Tibial nerve (tissue), 4 donors: ENCODE results near the gene VGLL1. TPM values are rescaled to one million over a fixed set of nuclear protein-coding genes. Genes with fewer than 3 reads are reported as not detected.

ENCODE experiments used
- DNase-seq, 2 donors: peaks; one replicate each; pipeline ENCODE4 v3.0.0-alpha.2; 2019; ENCODE audit warnings: low spot score in 2 of 2
- H3K27ac ChIP-seq, 4 donors: fragments of 200-600 bp; sonication (generic) in 3 of 4; one replicate each; pipeline ENCODE4 v1.5.1; 2017 to 2019; ENCODE audit warnings: mild to moderate bottlenecking in 1 of 4
- H3K27me3 ChIP-seq, 2 donors: fragments of 200-600 bp; sonication (generic) in 1 of 2; one replicate each; pipeline versions ENCODE4 v1.5.1 to v1.6.0; 2017 to 2019
- H3K36me3 ChIP-seq, 3 donors: fragments of 200-600 bp; sonication (generic); one replicate each; pipeline ENCODE4 v1.5.1; 2018 to 2019
- H3K4me1 ChIP-seq, 4 donors: fragments of 200-600 bp; sonication (generic) in 3 of 4; one replicate each; pipeline ENCODE4 v1.5.1; 2017 to 2019
- H3K4me3 ChIP-seq, 4 donors: fragments of 200-600 bp; sonication (generic) in 3 of 4; one replicate each; pipeline ENCODE4 v1.5.1; 2017 to 2019; ENCODE audit warnings: mild to moderate bottlenecking in 1 of 4, moderate library complexity in 1 of 4
- H3K9me3 ChIP-seq, 4 donors: fragments of 200-600 bp; sonication (generic) in 3 of 4; one replicate each; pipeline ENCODE4 v1.5.1; 2017 to 2019
- EP300 ChIP-seq, 2 donors: sonication (generic); formaldehyde crosslinking; IDR thresholded peaks; one replicate each; pipeline ENCODE4 v1.6.1; 2017; ENCODE audit warnings: antibody characterized with exemption in 2 of 2, mild to moderate bottlenecking in 1 of 2
- POLR2A ChIP-seq, 2 donors: fragments of 450-650 bp; IDR thresholded peaks; one replicate each; pipeline ENCODE4 v1.6.1; 2017; ENCODE audit warnings: antibody characterized with exemption in 2 of 2, mild to moderate bottlenecking in 2 of 2, moderate library complexity in 2 of 2
- WGBS, 2 donors: methylation state at CpG; one replicate each; pipeline ENCODE4 v1.1.5; 2018; 5-methylcytosine and 5-hydroxymethylcytosine counted together
- total RNA-seq, 4 donors: library from RNA; depleted of rRNA; stranded (reverse); fragments of >200 nt; gene quantifications; one replicate each; pipeline ENCODE4 v1.1.0, GENCODE V29; 2016
- TF ChIP-seq, protein P1 (sequence below), 5 experiments: fragments of 200-600 bp in 3 of 5; fragments of 450-650 bp in 2 of 5; sonication (generic) in 3 of 5; IDR thresholded peaks; one replicate each; pipeline ENCODE4 v1.5.1; 2016 to 2019; ENCODE audit warnings: antibody characterized with exemption in 5 of 5, mild to moderate bottlenecking in 3 of 5, moderate library complexity in 2 of 5

The VGLL1 gene
- total RNA-seq, 4 donors from 2014 or later: not detected

DNA sequence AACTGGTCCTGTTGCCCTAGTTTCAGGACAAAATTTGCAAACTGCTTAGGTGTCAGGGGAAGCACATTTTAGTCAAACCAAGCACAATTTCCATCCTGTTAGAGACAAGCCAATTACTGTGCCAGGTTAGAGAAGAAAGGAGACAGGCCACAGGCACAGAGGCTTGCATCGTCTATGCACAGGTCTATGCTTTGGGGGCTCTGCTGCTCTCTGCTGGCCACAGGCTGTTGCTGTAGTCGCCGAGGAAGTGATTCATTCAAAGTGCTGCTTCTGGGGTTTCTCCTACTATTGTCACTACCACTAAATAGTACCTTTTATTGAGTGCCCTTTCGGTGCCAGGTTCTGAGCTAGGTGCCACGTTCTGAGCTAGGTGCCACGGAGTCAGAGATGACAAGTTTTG, 45.5 kb downstream of the VGLL1 start:
- H3K4me3 ChIP-seq: no peak overlapping the region
- H3K4me1 ChIP-seq: no peaks in the 10 kb centered on the region
- WGBS, 2 donors: 4 to 8% methylated on average over 6 of the region's 6 CpGs
- no peak overlapping the region for H3K27ac ChIP-seq
- no peaks in the 10 kb centered on the region for H3K9me3 ChIP-seq
- H3K27me3 ChIP-seq: no peaks in the 10 kb centered on the region
- DNase-seq: peak; percentile 12 to 25
- TF ChIP-seq EP300 (IDR thresholded peaks at IDR 0.05) (no peak), POLR2A (IDR thresholded peaks at IDR 0.05) (no peak)
- TF ChIP-seq, protein P1, sequence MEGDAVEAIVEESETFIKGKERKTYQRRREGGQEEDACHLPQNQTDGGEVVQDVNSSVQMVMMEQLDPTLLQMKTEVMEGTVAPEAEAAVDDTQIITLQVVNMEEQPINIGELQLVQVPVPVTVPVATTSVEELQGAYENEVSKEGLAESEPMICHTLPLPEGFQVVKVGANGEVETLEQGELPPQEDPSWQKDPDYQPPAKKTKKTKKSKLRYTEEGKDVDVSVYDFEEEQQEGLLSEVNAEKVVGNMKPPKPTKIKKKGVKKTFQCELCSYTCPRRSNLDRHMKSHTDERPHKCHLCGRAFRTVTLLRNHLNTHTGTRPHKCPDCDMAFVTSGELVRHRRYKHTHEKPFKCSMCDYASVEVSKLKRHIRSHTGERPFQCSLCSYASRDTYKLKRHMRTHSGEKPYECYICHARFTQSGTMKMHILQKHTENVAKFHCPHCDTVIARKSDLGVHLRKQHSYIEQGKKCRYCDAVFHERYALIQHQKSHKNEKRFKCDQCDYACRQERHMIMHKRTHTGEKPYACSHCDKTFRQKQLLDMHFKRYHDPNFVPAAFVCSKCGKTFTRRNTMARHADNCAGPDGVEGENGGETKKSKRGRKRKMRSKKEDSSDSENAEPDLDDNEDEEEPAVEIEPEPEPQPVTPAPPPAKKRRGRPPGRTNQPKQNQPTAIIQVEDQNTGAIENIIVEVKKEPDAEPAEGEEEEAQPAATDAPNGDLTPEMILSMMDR (IDR thresholded peaks at IDR 0.05): peak in 4 of 5 experiments; percentile 40 to 55 (median 44)
- no peaks in the 10 kb centered on the region for H3K36me3 ChIP-seq

DNA sequence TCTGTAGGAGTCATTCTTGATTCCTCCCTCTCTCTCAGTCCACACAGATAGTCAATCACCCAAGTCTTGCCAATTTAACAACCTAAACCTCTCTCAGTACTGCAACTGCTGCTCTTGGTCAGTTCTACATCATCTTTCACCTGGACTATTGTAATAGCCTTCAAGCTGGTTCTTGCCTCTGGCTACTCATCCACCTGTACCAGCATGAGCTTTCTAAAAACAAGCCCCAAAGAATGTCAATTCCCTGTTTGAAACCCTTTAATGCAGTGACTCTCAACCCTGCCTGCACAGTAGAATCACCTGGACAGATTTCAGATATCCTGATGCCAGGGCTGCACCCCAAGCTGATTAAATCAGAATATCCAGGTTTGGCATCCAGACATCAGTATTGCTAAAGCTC, 48.3 kb downstream of the VGLL1 start:
- TF ChIP-seq EP300 (IDR thresholded peaks at IDR 0.05) (no peak), POLR2A (IDR thresholded peaks at IDR 0.05) (no peak)
- TF ChIP-seq, protein P1 (IDR thresholded peaks at IDR 0.05): no peak
- no peak overlapping the region for H3K27ac ChIP-seq

DNA sequence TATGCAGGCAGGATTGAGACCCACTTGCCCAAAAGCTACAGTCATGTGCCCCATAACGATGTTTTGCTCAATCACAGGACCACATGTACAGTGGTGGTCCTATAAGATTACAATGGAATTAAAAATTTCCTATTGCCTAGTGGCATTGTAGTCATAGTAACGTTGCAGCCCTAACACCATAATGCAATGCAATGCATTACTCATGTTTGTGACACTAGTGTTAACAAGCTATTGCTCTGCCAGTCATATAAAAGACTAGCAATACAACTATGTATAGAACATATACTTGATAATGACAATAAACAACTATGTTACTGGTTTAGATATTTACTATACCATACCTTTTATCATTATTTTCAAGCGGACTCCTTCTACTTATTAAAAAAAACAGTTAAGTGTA, 50.6 kb downstream of the VGLL1 start:
- Histone ChIP-seq H3K27ac (no peak overlapping the region), H3K9me3 (no peaks in the 10 kb centered on the region), H3K4me1 (no peaks in the 10 kb centered on the region), H3K27me3 (no peaks in the 10 kb centered on the region), H3K4me3 (no peak overlapping the region), H3K36me3 (no peaks in the 10 kb centered on the region)
- 63 to 78% methylated on average over 3 of the region's 3 CpGs for WGBS, 2 donors
- DNase-seq: no peak
- TF ChIP-seq, protein P1 (IDR thresholded peaks at IDR 0.05): no peak
- no peak for TF ChIP-seq POLR2A (IDR thresholded peaks at IDR 0.05)
- no peak for TF ChIP-seq EP300 (IDR thresholded peaks at IDR 0.05)

More for the DNA sequence above, 48.3 kb downstream of the VGLL1 start:
- H3K4me3 ChIP-seq: no peak overlapping the region
- H3K36me3 ChIP-seq: no peaks in the 10 kb centered on the region
- no peaks in the 10 kb centered on the region for H3K27me3 ChIP-seq
- no peaks in the 10 kb centered on the region for H3K9me3 ChIP-seq
- H3K4me1 ChIP-seq: no peaks in the 10 kb centered on the region
- no peak for DNase-seq

DNA sequence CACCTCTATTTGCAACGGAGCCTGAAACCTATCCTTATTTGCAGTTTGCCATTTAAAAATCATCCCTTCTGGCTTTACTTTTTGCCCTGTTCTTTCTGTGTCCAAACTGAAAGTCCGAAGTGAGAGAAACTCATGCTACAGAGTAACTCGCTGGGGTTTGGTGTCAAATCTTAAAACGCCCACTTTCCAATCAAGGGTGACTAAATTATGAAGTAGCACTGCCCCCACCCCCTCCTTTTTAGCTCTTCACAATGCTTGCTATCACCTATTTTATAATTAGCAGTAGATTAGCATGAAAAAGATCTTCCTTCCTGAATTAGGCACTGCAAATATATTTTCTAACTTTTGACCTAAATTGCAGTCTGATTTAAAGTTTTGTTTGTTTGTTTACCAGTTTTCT, 52.5 kb downstream of the VGLL1 start:
- TF ChIP-seq EP300 (IDR thresholded peaks at IDR 0.05) (no peak), POLR2A (IDR thresholded peaks at IDR 0.05) (no peak)
- TF ChIP-seq, protein P1 (IDR thresholded peaks at IDR 0.05): no peak
- no peaks in the 10 kb centered on the region for H3K36me3 ChIP-seq
- H3K27me3 ChIP-seq: no peaks in the 10 kb centered on the region
- no peak for DNase-seq
- no peaks in the 10 kb centered on the region for H3K4me1 ChIP-seq
- WGBS, 2 donors: 61 to 75% methylated on average over 4 of the region's 4 CpGs
- H3K4me3 ChIP-seq: no peak overlapping the region
- H3K9me3 ChIP-seq: no peaks in the 10 kb centered on the region
- no peak overlapping the region for H3K27ac ChIP-seq

DNA sequence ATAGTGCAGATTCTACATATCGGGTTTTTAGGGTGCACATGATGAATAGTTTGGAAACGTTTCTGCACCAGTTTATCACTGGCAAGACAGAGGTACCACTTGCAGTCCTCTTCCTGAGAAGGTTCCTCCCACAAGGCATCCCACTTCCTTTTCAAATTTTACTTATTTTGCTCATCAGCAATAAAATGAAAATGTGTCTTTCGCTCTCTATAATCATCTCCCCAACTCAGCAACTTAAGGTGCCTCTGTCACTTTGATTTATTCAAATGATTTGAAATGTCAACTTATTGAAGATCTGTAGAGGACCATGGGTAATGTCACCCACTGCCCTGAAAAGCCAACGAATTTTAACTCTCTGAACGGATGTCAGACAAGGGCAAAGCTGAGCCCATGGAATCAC, 53.2 kb downstream of the VGLL1 start:
- 63 to 78% methylated on average over 5 of the region's 5 CpGs for WGBS, 2 donors
- TF ChIP-seq, protein P1 (IDR thresholded peaks at IDR 0.05): no peak
- TF ChIP-seq POLR2A (IDR thresholded peaks at IDR 0.05) (no peak), EP300 (IDR thresholded peaks at IDR 0.05) (no peak)
- H3K27ac ChIP-seq: no peak overlapping the region
- H3K27me3 ChIP-seq: no peaks in the 10 kb centered on the region
- H3K9me3 ChIP-seq: no peaks in the 10 kb centered on the region
- H3K4me3 ChIP-seq: no peak overlapping the region
- H3K36me3 ChIP-seq: no peaks in the 10 kb centered on the region
- DNase-seq: no peak
- H3K4me1 ChIP-seq: no peaks in the 10 kb centered on the region
